GM18873 (cell line): Measurements from ENCODE around the gene SFXN5.

Experiments used
- ATAC-seq: cut with Tn5 transposase; IDR thresholded peaks from one replicate; pipeline ENCODE4 v1.9.1; 2021; ENCODE audit warnings: mild to moderate bottlenecking, moderate library complexity, moderate number of reproducible peaks; ENCODE audit not compliant: unreplicated experiment, low FRiP score

Gene SFXN5

DNA sequence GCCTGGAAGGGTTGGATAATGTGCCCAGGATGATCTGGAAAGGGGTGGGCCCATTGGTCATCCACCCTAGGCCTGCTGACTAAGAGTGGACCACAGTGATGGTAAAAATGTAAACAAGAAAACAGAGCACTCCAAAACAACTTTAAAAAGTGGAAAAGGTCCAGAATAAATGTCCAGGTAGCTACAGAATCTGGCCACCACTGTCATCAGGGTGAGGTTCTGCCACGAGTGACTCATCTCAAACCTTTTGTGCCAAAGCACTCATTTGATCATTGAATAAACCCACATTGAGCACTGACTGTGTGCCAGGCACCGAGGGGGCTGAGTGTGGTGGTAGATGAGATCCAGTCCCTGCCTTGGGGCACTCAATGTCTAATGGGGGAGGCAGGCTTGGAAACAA lies 89.3 kb downstream of the SFXN5 start:
- no peak for ATAC-seq

DNA sequence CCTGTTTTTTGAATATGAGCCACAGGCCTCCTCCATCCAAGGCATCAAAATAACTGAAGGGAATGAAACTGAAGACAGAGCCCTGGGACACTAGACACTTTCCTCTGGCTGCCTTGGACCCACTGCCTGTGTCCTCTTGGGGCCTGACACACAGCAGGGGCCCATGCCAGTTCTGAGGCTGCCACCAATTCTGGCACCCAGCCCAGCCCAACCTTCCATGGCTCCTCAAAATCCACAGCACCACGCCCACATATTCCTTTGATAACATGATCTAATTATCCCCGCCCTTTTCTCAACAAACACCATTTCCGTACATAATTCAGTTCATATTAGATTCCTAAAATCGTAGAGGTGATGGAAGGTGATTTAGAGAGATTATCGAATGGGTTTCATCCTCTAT lies 90.0 kb downstream of the SFXN5 start:
- ATAC-seq = no peak

DNA sequence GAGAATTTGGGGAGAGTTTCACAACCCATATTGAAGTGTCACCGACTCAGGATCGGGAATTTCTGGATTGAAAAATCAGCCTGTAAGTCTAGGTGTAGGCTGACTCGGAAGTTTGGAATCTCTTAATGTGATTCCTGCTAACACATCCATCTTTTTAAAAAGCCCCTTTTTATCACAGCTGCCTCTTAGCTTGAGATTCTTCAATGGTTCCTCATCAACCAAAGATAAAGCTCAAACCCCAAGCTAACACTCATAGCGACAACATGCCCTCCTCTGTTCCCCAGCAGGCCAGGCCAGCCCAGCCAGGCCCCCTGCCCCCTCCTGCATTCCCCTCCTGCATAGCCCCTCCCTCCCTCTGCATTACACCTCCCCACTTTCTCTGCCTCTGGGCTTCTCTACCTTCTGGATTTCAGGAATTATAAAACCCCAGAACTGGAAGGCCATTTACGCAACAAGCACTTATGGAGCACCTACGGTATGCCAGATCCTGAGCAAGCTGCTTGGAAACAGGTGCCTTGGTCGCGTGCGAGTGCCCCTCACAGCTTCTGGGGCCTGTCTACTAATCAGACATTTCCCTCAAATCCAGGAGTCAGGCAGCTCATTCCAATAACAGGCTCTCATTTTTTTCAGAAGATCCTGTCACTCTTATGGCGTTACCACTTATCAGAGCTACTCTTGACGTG lies 90.8 kb downstream of the SFXN5 start:
- no peak for ATAC-seq

DNA sequence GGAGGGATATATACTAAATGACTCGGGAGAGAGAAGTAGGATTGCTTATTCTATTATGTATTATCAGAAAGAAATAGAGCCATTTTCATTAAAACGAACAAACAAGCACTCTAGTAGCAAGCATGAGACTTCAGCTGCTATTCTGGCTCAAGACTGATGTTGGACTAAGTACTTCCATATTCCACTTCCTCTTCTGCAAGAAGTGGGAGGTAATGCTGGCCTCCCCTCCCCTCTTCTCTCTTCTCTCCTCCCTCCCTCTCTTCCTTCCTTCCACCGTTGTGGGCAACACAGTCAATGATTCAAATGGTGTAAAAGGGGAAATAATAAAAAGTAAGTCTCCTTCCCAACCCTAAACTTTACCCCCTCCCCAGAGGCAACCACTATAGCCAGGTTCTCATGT lies 91.6 kb downstream of the SFXN5 start:
- ATAC-seq = no peak

DNA sequence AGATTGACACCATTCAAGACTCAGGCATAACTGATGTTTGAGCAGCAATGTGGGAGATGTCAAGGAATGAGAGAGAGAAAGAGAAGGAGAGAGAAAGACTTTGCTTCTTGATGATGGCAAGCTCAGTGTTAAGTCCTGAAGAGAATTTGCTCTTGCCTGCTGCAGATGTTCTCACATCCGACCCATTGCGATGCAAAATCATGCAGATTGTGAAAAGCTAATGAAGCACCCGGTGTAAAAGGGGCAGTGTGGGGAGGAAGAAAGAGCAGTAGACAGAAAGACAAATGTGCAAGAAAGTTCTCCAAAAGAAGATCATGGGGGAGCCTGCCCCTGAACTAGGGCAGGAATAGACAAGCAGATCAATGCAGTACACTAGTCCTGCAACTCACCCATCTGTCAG lies 96.5 kb downstream of the SFXN5 start:
- ATAC-seq = no peak

DNA sequence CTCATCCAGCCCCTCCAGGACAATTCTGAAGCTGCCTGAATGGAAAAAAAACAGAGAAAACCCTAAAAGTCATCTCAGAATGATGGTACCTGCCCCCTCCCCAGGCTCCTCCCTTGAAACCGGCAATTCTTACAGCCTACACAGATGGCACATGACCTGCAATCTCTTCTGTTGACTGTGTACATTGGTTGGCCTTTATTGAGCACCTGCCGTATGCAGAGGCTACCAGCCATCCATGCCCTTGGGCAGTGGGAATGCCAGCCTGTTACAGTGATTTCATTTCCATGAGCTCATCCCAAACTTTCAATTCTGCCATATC lies 97.1 kb downstream of the SFXN5 start:
- ATAC-seq = no peak

DNA sequence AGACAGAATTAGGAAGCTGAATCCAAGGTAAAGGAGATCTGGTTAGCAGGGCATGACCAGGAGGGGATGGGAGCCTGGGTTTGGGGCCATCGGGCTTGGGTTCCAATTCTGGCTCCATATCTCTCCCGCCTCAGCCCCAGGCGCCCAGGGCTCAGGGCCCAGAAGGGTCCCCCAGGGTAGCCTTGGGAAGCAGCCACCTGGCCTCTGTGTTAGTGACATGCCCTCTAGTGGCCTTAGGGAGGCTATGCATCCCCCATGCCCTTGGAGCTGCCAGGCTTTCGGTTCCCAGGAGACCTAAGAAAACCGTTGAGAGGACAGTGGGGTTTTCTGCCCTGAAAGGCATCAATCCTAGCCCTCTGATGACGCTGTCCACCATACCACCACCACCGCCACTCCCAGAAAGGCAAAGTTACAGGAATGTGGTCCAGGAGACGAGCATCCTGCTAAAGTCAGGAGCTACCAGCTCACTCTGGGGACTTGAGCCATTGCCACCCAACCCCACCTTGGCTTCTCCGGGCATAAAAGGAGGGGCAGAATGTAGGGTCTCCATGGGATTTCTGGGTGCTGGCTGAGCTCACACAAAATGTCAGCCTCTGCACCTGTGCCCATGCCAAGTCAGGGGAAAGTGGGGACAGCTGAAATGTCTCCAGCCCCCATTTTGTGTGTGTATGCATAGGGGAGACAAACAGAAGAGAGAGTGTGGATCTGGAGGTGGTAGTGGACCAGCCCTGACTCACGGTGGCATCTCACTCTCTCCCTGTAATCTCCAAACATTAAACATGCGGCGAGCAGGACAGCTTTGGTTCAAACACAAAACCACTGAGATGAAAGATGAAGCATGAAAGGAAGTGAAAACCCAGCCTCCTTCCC lies 97.7 kb downstream of the SFXN5 start:
- ATAC-seq = no peak

DNA sequence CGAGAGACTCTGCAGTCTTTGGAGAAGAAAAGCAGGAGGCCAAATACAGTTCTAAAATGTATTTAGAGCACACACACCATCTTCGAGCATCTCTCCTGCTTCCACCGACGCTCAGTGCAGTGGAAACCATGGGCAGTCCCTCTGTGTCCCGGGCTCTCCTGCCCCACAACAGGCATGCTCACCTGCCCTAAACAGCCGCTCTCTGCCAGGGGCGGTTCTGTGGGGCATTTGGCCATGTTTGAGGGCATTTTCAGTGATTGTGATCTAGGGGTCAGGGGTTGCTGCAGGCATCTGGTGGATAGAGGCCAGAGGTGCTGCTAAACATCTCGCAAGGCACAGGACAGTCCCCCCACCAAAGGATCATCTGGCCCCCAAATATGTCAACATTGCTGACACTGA lies 98.4 kb downstream of the SFXN5 start:
- ATAC-seq = no peak

DNA sequence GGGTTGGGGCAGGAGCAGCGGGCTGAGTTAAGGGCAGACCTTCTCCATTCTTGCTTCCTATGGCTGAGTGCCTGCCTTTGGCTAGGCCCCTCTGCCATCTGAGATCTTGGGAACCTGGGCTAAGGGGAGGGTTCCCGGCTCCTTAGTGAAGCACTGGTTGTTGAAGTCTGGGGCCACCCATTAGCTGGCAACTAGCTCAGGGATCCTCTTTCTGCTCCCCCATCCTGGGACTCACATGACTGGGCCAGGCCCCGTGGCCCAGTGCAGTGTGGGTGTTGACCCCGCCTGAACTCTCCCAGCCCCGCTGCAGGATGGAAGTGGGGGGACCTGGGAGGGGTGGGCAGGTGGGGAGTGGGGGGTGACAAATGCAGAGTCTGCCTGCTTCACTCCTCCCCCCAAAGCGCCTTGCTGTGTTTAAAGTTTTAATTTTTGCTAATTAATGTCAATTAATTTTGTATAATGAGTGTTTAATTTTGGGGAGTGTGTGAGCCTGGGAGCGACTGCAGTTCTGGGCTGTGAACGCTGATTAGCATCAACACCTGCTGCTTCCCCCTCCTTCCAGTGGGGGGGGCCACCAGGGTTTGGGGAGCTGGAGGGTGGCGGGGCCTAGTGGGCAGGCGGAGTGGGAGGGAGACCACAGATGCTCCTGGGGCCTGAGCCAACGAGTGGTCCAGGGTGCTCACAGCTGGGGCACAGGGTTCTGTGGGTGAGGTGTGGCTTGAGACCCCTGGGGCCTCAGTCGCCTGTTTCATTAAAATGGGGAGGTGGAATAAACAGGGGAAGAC lies 99.0 kb downstream of the SFXN5 start:
- ATAC-seq = no peak

DNA sequence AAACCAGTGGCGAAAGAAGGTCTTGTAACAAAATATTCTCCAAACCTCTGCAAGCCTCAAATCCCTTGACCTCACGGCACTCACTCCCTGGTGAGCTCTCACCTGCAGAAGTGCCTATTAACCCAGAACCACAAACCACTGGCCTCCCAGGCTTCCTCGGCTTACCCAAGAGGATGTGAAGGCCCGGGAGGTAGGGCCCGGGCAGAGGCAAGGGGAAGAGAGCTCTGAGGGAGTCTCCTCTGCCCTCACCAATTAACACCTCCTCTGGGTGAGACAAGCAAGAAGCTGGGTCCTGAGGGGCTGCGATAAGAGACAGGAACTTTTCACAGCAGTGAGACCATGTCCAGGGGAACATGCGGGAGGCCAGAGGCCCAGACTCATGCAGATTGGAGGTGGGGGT lies 100.5 kb downstream of the SFXN5 start:
- ATAC-seq = no peak

DNA sequence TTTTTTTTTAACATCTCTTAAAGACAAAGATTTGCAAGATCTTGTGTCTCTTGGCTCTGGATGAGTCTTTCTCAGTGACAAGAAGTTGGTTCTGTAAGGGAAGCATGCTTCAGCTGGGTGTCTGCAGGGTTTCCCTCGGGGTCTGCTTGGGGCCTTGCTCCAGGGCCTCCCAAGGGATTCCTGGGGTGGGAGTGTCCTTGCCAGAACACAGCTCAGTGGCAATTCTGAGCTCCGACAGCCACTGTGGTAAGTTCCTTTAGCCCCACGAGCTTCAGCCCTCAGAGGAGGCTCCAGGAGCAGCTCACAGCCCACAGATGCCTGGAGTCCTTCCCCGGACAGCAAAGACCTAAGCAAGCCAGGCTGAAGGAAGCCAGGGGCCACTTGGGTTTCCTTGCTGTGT lies 101.8 kb downstream of the SFXN5 start:
- ATAC-seq = no peak

DNA sequence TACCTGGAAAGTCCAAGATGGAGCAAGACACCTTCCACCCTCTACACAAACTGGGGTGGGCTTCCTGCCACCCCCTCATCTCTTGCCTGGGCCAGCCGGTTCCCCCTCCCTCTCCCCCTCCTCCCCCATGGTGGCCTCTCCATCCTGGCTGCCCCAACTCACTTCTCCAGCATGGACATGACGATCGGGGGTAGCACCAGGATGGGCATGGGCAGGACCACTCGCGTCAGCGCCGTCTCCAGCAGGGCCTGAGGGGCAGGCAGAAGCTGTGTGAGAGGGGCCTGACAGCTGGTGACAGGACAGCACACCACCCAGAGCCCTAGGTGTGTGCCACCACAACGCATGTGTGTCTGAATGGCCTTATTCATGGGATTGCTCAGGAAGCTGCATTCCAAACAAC lies 103.2 kb downstream of the SFXN5 start:
- no peak for ATAC-seq

DNA sequence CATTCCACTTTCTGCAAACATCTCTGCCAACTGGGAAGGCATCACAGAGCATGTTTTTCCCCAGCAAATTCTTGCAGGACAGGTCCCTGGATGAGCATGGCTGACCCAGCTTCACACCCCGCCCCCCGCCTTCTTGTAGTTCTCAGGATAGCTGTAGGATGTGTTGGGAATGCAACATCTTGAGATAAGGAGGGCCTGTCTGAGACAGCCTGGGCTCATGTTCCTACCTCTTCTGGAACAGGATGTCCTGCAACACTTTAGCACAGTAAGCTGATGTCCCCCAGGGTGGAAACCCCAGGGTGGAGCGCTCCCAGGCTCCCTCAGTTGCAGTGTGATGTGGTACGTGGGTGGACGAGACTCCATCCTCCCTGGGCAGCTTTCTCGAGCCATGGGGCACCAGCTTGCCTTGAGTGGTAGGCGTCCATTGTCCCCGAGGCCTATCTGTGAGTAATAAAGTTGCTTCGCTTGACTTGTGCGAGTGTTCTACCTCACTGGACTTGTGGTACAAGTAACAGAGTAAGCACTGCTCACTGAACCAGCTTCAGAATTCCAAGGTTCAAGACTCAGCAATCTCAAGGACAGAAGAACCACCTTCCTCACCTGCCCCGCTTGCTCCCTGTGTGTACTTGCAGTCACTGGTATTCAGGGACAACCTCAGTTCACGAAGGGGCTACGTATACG lies 105.6 kb downstream of the SFXN5 start:
- ATAC-seq = no peak

DNA sequence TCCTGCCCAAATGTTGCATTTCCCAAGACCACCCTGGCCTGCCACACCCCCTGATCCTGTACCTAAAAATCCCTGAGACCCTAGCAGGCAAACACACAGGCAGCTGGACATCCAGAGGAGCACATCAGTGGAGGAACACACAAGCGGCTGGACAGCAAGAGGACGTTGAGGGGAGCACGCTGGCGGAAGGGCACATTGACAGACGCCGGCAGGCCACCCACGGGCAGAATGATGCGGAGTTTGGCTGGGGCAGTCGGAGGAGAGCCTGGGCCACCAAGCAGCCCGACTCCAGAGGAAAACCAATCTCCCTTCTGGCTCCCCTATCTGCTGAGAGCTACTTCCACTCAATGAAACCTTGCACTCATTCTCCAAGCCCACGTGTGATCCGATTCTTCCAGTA lies 106.5 kb downstream of the SFXN5 start:
- no peak for ATAC-seq

DNA sequence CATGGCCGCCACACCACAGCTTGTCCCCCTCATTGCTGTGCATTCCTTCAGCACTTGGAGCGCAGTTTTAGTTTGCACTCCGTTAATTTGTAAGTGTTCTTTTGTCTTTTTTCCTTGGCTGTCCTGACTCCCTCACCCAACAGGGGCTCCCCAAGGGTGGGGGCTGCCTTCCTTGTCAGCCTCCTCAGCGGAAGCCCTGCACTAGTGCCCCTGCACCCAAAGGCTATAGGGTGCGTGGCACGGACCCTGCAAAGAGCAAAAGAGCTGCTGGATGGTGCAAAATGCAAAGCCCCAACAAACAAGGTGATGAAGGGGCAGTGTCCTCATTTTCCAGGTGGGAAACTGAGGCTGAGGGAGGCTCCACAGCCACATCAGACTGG lies 107.4 kb downstream of the SFXN5 start:
- ATAC-seq = no peak

DNA sequence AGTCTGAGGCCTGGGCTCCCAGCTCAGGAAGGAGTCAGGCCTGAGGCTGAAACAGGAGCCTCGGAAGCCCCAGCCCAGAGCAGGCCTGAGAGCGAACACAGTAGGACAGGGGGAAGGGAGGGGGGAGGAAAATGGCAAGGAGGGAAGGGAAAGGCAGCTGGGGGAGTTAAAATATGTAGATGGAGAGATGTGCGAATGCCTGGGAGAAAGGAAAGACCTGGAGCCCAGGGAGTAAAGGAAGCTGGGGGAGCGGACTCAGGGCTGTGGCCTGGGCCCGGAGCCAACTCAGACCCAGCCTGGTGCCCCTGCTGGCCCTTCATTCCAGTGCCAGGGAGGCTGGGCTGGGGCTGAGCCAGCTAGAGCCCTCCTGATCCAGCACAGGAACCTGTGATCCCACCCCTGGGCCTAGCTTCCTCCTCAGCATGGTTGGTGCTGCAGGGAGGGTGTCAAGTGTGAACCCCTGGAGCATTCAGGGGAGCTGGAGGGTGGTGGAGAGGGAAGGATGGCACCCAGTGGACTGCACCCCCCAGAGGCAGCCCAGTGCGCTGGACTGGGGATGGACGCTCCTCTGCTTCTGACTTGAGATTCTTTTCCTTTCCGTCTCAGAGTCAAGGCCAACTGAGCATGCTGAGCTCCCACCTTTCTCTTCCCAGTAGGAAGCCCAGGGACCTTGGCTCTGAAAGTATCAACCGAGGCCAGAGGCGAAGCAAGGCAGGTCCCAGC lies 107.9 kb downstream of the SFXN5 start:
- no peak for ATAC-seq

DNA sequence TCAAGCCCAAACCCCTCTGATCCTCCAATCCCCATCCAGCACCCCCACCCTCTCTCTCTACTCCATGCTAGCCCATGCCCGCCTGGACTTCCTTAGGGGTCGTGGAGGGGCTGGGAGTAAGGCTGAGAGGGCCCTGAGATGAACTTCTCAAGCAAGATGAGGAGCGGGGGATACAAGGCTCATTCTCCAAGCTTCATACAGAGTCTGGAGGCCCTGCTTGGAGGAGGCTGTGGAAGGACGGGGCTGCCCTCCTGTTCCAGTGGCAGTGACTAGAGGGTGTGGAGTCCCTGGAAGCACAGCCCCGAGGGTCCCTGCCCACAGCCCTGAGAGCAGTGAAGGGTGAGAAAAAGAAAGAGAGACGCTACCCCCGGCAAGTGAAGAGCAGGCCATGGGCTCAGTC lies 108.6 kb downstream of the SFXN5 start:
- ATAC-seq = no peak

DNA sequence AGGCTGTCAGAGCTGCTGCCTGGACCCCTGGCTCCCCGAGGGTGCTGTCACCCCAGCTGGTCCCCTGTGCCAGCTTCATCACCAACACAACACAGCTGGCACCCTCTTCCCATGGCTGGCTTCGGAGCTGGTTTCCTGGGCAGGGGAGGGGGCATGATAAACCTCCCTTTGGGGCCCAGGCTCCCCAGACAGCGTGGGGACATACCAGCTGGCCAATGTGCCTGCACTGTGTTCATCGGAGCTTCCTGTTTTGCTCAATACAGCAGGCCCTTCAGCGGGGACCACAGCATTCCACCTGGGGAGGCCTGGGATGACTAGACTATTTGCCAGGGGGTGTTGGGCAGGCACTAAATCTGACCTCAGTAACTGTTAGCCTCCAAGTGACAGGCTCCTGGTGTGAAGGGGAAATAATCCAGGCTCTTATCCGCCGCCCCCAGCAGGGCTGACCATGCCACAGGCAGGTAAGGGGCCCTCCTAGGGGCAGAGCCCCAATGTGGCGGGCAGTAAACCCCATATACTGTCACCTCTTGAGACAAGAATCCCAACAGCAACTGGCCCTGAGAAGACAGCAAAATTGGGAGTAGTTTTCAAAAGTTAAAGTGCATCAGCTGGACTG lies 109.6 kb downstream of the SFXN5 start:
- no peak for ATAC-seq

DNA sequence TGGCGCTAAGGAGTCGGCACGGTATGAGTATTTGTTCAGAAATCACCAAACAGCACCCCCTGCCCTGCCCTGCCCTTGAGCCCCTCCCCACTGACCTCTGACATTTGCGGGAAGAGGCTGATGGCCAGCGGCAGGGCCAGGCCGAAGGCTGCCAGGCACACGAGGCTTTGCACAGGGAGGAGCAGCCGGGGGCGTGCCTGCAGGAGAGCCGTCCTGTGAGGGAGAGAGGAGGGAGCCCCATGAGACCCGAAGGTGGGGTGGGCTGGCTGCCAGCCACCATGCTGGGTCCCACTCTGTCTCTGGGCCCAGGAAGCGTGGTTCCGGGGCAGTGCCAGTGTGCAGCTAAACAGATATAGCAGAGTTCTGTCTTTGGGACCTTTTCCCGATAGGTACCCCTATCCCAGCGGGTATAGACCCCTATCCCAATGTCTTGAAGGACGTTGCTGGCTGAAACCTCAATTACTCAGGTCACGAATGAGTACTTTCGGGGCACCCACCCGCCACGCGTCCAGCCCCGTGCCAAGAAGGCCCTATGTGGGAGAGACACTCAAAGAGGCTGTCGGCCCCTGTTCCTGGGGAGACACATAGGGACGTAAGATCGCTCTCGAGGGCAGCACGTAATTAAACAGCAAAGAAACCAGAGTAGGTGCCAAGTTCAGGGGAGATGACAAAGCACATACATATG lies 110.3 kb downstream of the SFXN5 start:
- no peak for ATAC-seq
